ENCODE results near the gene ITIH4. TPM values are rescaled to one million over a fixed set of nuclear protein-coding genes. Genes with fewer than 3 reads are reported as not detected.

The ITIH4 gene
- polyA plus RNA-seq, 1 of the 3 experiments (the other 2 are of a cell fraction), result 2.0 TPM

- H3K4me3 ChIP-seq (ENCODE audit: low read depth in 2 of 2, low read length in 1 of 2), result no peak overlapping the region
- ChIA-PET POLR2A (no interaction called here), CTCF (interaction anchor here (1.2 to 9.8 kb wide), 8 partner anchors 11 to 351 kb away, joined by 3 to 73 read pairs (median 4); partner anchors contain the start of gene ITIH4)
- 72% methylated on average over 6 of the region's 6 CpGs for WGBS (ENCODE audit: low lambda C conversion rate)
- H3K27ac ChIP-seq (ENCODE audit: low read depth in 2 of 2, low read length in 1 of 2), result no peak overlapping the region
- H3K9me3 ChIP-seq, result no peaks in the 10 kb centered on the region
- no peaks in the 10 kb centered on the region for H3K79me2 ChIP-seq (ENCODE audit: insufficient read depth)
- no peaks in the 10 kb centered on the region for H3K4me1 ChIP-seq (ENCODE audit: control insufficient read depth in 1 of 2, insufficient read depth in 2 of 2, low read depth in 1 of 2, low read length in 1 of 2)
- H3K4me2 ChIP-seq, result no peak overlapping the region
- H2AFZ ChIP-seq (ENCODE audit: low read depth), result no peak overlapping the region
- no peaks in the 10 kb centered on the region for H3K9me2 ChIP-seq
- H3F3A ChIP-seq (replicated peaks; ENCODE audit: insufficient read depth), result no peaks in the 10 kb centered on the region
- H3K36me3 ChIP-seq (replicated peaks in 1 of 2; ENCODE audit: control insufficient read depth in 1 of 2, insufficient read depth in 2 of 2, low read length in 1 of 2), result peaks cover 0 to 35% of the 10 kb centered on the region in 2 experiments
- H4K20me1 ChIP-seq (ENCODE audit: insufficient read depth), result peaks cover 3% of the 10 kb centered on the region; the same call in 1 of the 2 replicates
- no peaks in the 10 kb centered on the region for H3K27me3 ChIP-seq (ENCODE audit: insufficient read depth)
- no peak overlapping the region for H3K9ac ChIP-seq
- DNase-seq, result no peak
- TF ChIP-seq MXI1 (IDR thresholded peaks at IDR 0.05; ENCODE audit: low read depth, low read length), result no peak
- no peak for TF ChIP-seq RFX5 (IDR thresholded peaks at IDR 0.05; ENCODE audit: low read length)
- no peak for TF ChIP-seq ZBTB33 (IDR thresholded peaks at IDR 0.05; ENCODE audit: borderline replicate concordance, low read depth)
- no peak for TF ChIP-seq PBX3 (IDR thresholded peaks at IDR 0.05)
- no peak for TF ChIP-seq JUND (IDR thresholded peaks at IDR 0.05)
- no peak for TF ChIP-seq MEF2A (IDR thresholded peaks at IDR 0.05; ENCODE audit: borderline replicate concordance, low read depth)
- TF ChIP-seq FOXJ3 (CRISPR knock-in tag; IDR thresholded peaks at IDR 0.05), result no peak
- TF ChIP-seq CHD2 (IDR thresholded peaks at IDR 0.05; ENCODE audit: low read length, partially characterized antibody), result no peak
- no peak for TF ChIP-seq YY1 (IDR thresholded peaks at IDR 0.05; ENCODE audit: low read depth)
- TF ChIP-seq TEAD4 (IDR thresholded peaks at IDR 0.05; ENCODE audit: borderline replicate concordance, insufficient read depth), result no peak
- TF ChIP-seq TCF12 (IDR thresholded peaks at IDR 0.05), result no peak
- no peak for TF ChIP-seq REST (IDR thresholded peaks at IDR 0.05; ENCODE audit: low read depth, low read length)
- no peak for TF ChIP-seq GATA2 (CRISPR knock-in tag; IDR thresholded peaks at IDR 0.05)
- TF ChIP-seq NRF1 (IDR thresholded peaks at IDR 0.05; ENCODE audit: low read depth, low read length), result no peak
- no peak for TF ChIP-seq GABPA (IDR thresholded peaks at IDR 0.05; ENCODE audit: low read depth)
- no peak for TF ChIP-seq EZH2phosphoT487 (IDR thresholded peaks at IDR 0.05; ENCODE audit: borderline replicate concordance, low read depth)
- TF ChIP-seq RAD21 (IDR thresholded peaks at IDR 0.05; ENCODE audit: low read length), result no peak
- no peak for TF ChIP-seq MAX (IDR thresholded peaks at IDR 0.05; ENCODE audit: low read depth)
These were observed 14.7 kb upstream of the ITIH4 start for GRCh38 chr3:52845157-52845556.

All from SK-N-SH (cell line).